Measurements from ENCODE around the gene GABRQ.

GABRQ gene

GRCh38 chrX:152637649-152638442, at the start of gene GABRQ:
GABRQ (plus strand) TSS chrX:152637895; CDS start chrX:152638203, 308 bp downstream.
- no peak for DNase-seq (ENCODE audit: low read depth)

- no peak for DNase-seq (ENCODE audit: low read depth)
Observed at GRCh38 chrX:152588206-152588605, 49.5 kb upstream of the GABRQ start.

- DNase-seq (ENCODE audit: low read depth) = no peak
Observed at GRCh38 chrX:152600853-152601633, 36.7 kb upstream of the GABRQ start.

DNA sequence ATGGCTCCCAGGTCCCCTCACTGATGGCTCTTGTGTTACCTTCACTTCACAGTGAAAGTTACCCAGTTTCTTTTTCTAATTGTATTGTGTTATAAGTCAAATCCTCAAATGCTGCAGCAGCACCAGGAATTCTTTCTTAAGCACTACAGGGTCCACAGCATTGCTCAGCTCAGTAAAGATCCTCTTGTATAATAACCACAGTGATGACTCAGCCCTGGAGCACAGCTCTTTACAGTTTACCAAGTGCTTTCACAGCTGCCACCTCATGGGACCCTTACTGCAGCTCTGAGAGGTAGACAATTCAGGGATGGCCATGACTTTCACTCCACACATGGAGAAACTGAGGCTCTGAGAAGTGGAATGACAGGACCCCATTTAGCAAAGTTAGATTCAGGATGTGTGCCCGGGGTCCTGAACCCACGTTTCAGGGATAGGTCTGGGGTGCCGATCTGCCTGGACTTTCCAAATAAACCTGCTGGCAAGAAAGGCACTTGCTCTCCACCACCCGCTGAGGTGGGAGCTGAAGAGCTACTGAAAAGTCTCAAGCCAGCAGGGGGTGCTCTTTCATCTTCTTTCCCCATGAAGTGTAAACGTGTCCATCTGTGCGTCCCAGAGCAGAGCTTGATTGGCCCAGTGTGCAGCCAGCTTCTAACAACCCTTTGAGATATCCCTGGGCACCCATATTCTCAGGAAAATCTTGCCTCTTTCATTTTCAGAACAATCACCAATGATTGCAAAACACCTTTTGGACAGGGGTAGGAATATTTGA, 35.7 kb upstream of the GABRQ start:
- DNase-seq (ENCODE audit: low read depth) = no peak

DNA sequence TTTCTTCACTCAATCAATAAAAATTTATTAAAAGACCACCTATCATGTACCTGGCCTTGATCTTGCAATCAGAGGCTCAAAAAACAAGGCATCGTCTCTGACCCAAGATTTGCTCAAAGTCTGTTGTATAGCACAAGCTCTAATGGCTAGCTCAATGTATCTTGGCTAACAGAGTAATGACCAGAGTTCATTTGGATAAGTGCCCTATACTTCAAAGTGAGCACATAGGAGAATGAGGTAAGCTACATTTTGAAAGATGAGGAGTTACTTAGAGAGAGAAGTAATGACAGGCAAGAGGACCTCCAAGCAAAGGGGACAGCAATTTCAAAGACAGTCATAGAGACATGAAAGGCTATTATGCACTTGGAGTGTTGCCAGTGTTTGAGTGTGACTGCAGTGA, 22.9 kb upstream of the GABRQ start:
- DNase-seq (ENCODE audit: low read depth) = no peak

DNA sequence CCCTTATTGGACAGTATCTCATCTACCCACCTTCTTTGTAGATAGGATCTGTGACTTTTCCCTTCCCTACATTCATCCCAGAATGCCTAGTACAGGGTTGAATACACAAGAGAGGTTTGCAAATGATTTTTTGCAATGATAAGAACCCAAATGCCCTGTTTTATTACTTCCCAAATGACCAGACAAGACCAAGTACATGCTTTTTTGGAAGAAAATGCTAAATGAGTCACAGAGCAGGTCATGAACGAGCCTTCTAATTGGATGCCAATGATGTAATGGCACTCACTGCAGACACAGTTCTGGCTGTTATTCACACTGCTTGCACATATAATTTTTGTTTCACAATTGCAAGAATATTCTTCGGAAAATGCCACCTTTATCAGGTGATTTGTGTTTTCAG, 17.8 kb upstream of the GABRQ start:
- no peak for DNase-seq (ENCODE audit: low read depth)

DNA sequence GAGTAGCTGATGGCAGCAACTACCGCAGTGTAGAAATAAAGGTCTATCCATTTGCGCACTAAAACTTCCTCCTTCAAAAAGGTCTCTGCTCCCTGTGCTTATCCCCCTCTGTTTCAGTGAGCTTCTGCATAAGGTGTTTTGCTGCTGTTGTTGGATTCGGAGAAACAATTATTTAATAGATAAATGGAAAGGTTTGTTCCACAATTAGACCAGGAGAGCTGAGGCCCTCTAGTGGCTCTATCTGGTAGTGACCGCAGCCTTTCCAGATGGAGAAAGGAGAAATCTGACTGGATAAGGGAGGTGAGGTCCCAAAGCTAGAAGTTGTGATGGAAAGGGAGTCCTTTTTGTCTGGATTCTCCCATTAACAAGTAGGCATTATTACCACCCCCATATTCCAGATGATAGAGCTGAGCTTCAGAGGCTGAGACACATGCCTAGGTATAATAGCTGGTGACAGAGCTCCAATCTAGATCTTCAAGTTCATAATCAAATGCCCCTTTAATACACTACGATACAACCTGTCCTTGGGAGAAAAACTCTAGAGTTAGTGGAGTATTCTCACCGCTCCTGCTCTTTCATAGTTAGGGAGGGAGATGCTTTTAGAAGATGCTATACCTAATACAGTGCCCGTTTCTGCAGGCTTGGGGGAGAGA, 5.1 kb upstream of the GABRQ start:
- peak; percentile 1 for DNase-seq (ENCODE audit: low read depth)

DNA sequence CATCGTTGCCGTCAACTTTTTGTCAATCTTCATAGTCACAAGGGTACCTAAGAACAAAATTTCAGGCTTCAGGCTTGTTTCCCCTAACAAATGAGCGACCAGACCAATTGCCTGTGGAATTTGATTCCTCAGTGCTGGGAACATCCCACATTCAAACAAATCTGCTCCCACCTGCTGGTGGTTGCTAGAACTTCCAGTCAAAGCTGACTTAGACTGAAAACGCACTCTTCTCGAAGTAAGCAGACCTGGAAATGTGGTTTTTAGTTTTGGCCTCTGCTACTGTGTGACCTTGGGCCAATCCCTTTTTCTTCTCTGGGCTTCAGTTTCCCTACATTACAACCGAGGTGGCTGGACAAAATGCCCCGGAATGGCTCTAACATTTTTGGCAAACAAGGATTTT, 1.8 kb upstream of the GABRQ start:
- DNase-seq (ENCODE audit: low read depth) = no peak

GRCh38 chrX:152638443-152638904, 779 bp downstream of the GABRQ start:
- DNase-seq (ENCODE audit: low read depth) = no peak

GRCh38 chrX:152639426-152639825, 1.7 kb downstream of the GABRQ start:
- no peak for DNase-seq (ENCODE audit: low read depth)

DNA sequence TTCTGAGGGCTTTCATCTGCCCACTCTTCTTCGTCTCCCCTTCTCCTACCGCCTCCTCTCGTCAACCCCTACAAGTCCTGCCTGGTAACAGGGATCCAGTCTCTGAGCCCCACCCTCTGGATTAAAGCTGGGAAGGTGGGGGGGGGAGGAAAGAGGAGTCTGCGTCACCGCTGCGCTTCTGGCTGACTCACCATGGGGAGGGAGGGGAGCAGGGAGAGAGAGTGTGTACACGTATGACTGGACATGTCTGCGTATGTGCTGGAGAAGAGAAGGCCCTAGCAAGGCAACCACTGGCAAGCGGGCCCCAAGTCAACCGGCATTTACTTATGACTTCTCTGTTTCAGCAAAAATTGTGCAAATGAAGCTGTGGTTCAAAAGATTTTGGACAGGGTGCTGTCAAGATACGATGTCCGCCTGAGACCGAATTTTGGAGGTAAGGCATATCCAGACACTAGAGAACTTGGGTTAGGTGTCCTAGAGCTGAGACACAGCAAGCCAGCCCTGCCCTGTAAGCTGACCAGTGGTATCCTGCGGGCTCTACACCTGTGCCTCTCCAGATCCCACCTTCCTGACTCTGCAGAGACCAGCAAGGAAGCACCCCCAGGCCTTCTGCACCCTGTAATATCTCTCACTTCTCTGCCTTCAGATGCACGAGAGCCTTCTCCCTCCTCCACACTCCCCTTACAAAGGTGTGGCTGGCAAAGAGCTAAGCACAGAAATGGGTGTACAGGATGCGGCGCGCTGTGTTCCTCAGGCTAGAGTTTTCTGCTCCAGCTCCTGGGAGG, 2.5 kb downstream of the GABRQ start:
- no peak for DNase-seq (ENCODE audit: low read depth)

- no peak for DNase-seq (ENCODE audit: low read depth)
Observed at GRCh38 chrX:152641256-152641875, 3.7 kb downstream of the GABRQ start.

- no peak for DNase-seq (ENCODE audit: low read depth)
Observed at GRCh38 chrX:152641996-152642395, 4.3 kb downstream of the GABRQ start.

DNA sequence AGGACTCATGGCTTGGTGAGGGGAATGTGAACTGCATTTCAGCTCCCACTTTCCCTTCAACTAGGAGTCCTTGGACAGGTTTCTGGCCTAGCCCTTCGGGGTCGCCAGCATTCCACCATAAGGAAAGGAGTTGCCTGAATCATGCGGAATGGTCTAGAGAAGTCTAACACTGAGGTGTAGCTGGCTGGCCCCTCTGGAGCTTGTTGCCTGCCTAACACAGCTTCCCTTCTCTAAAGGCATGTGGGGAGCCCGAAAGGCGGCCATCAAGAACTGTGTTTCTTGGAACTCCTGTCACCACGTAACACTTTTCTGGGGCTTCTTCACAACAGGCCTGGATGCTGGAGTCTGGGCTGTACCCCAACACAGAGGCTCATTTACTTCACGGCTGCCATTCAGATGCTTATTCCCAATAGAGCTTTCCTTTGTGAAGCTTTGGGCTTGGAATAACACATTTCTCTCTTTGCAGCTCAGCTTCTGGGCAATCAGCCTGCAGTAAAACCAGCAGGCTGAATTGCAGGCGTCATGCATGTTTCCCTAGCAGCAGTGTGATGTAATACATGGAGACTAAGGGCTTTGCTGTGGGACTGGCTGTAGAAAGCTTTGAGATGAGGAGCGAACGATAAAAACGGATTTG, 5.4 kb downstream of the GABRQ start:
- DNase-seq (ENCODE audit: low read depth) = no peak

GRCh38 chrX:152646961-152647360, 9.3 kb downstream of the GABRQ start:
- no peak for DNase-seq (ENCODE audit: low read depth)

DNA sequence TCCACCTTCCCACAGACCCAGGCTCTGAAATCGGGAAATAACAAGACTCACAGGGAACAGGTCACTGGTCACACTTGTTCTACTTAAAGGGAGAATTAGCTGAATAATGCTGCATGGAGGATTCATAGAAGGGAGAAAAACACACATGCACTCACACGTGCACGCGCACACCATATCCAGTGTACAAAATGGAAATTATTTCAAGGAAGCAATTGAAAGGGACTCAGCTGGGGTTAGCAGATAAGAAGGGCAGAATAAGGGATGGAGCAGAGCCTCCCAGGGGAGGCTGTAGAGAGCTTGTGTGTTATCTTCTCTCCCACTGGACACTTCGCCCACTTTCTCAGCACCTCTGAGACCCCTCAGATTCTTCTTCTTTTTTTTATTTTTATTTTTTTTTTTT, 10.3 kb downstream of the GABRQ start:
- no peak for DNase-seq (ENCODE audit: low read depth)

GRCh38 chrX:152652060-152652459, 14.4 kb downstream of the GABRQ start:
- DNase-seq (ENCODE audit: low read depth) = no peak

GRCh38 chrX:152652467-152652866, 14.8 kb downstream of the GABRQ start:
- DNase-seq (ENCODE audit: low read depth) = no peak

GRCh38 chrX:152656087-152656486, 18.4 kb downstream of the GABRQ start:
- no peak for DNase-seq (ENCODE audit: low read depth)

DNA sequence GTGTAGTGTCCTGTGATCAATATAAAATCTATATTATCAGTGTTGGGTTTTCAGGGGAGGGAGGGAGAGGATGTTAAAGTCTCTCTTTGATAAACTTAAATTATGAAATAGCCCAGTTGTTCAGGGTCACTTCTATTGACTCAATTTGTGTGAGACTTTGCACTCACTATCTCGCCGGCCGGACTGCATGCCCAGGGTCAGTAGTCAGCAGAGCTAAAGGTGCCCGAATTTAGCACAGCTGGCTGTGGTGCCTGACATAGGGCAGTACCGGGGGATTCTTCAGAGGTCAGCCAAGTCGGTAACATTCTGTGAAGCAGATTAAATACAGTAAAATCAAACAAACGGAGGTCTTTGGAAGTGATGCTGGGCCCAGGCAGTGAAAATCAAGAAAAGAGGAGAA, 19.2 kb downstream of the GABRQ start:
- no peak for DNase-seq (ENCODE audit: low read depth)
